Loucy (cell line): ENCODE measurements around the gene CCDC85C.

Experiments
- H2AFZ ChIP-seq: fragments of 200-600 bp; sonication (generic); 2 replicates; pipeline ENCODE4 v1.6.0; 2016; ENCODE audit warnings: antibody characterized with exemption, mild to moderate bottlenecking, low read length, moderate library complexity
- H3F3A ChIP-seq: fragments of 200-600 bp; 2 replicates; pipeline ENCODE4 v1.6.0; 2016; ENCODE audit warnings: antibody characterized with exemption, low read depth, mild to moderate bottlenecking
- H3K27me3 ChIP-seq: fragments of 200-600 bp; sonication (generic); 2 replicates; pipeline ENCODE4 v1.6.1; 2014; ENCODE audit warnings: low read length, mild to moderate bottlenecking; ENCODE audit not compliant: insufficient read depth, poor library complexity, severe bottlenecking
- H3K36me3 ChIP-seq: fragments of 200-600 bp; sonication (generic); 2 replicates; pipeline ENCODE4 v1.6.1; 2016; ENCODE audit warnings: low read length; ENCODE audit not compliant: insufficient read depth
- H3K4me1 ChIP-seq: fragments of 200-600 bp; sonication (generic); 2 replicates; pipeline ENCODE4 v1.5.1; 2014; ENCODE audit warnings: low read length, mild to moderate bottlenecking; ENCODE audit not compliant: insufficient read depth, poor library complexity, severe bottlenecking
- H3K4me2 ChIP-seq: fragments of 200-600 bp; sonication (generic); 2 replicates; pipeline ENCODE4 v1.6.0; 2014; ENCODE audit warnings: antibody characterized with exemption, low read length, low read depth, mild to moderate bottlenecking; ENCODE audit not compliant: poor library complexity, severe bottlenecking
- H3K4me3 ChIP-seq: fragments of 200-600 bp; sonication (generic); 2 replicates; pipeline ENCODE4 v1.5.1; 2014; ENCODE audit warnings: low read length, mild to moderate bottlenecking, mixed read lengths; ENCODE audit not compliant: poor library complexity, severe bottlenecking
- H3K79me2 ChIP-seq: fragments of 200-600 bp; sonication (generic); 2 replicates; pipeline ENCODE4 v1.6.1; 2014; ENCODE audit warnings: low read length; ENCODE audit not compliant: insufficient read depth
- H3K9ac ChIP-seq: fragments of 200-600 bp; sonication (generic); 2 replicates; pipeline ENCODE4 v1.6.0; 2014; ENCODE audit warnings: mild to moderate bottlenecking, low read depth, low read length, moderate library complexity; ENCODE audit not compliant: poor library complexity, severe bottlenecking
- H3K9me2 ChIP-seq: fragments of 200-600 bp; sonication (generic); replicated peaks from 2 replicates; pipeline ENCODE4 v1.6.1; 2016; ENCODE audit warnings: low read depth, low read length, mixed read lengths
- H3K9me3 ChIP-seq: fragments of 200-600 bp; sonication (generic); 2 replicates; pipeline ENCODE4 v1.6.1; 2014; ENCODE audit warnings: mild to moderate bottlenecking, antibody characterized with exemption, low read length, low read depth; ENCODE audit not compliant: insufficient read depth
- H4K20me1 ChIP-seq: fragments of 200-600 bp; sonication (generic); 2 replicates; pipeline ENCODE4 v1.6.0; 2014; ENCODE audit warnings: antibody characterized with exemption, low read length, mild to moderate bottlenecking; ENCODE audit not compliant: insufficient read depth, poor library complexity, severe bottlenecking
- EZH2phosphoT487 ChIP-seq: fragments of 200-600 bp; IDR thresholded peaks from 2 replicates; pipeline ENCODE4 v1.6.1; 2018; ENCODE audit warnings: antibody characterized with exemption, mild to moderate bottlenecking, moderate library complexity, borderline replicate concordance
- TF ChIP-seq, protein P1 (sequence below): fragments of 200-600 bp; sonication (generic); conservative IDR thresholded peaks from 2 replicates; pipeline ENCODE4 v1.5.1; 2014; ENCODE audit warnings: mild to moderate bottlenecking, antibody characterized with exemption, low read length

CCDC85C gene

GRCh38 chr14:99581938-99582337 is 22.1 kb downstream of the CCDC85C start:
- H3K4me2 ChIP-seq, result no peak overlapping the region
- H3K36me3 ChIP-seq, result no peaks in the 10 kb centered on the region
- H3K9me2 ChIP-seq, result no peaks in the 10 kb centered on the region
- H4K20me1 ChIP-seq, result no peaks in the 10 kb centered on the region
- H3K4me1 ChIP-seq, result no peaks in the 10 kb centered on the region
- H3K4me3 ChIP-seq, result no peak overlapping the region
- H3K9me3 ChIP-seq, result no peaks in the 10 kb centered on the region
- TF ChIP-seq, protein P1, sequence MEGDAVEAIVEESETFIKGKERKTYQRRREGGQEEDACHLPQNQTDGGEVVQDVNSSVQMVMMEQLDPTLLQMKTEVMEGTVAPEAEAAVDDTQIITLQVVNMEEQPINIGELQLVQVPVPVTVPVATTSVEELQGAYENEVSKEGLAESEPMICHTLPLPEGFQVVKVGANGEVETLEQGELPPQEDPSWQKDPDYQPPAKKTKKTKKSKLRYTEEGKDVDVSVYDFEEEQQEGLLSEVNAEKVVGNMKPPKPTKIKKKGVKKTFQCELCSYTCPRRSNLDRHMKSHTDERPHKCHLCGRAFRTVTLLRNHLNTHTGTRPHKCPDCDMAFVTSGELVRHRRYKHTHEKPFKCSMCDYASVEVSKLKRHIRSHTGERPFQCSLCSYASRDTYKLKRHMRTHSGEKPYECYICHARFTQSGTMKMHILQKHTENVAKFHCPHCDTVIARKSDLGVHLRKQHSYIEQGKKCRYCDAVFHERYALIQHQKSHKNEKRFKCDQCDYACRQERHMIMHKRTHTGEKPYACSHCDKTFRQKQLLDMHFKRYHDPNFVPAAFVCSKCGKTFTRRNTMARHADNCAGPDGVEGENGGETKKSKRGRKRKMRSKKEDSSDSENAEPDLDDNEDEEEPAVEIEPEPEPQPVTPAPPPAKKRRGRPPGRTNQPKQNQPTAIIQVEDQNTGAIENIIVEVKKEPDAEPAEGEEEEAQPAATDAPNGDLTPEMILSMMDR, result no peak
- no peak for TF ChIP-seq EZH2phosphoT487
- no peaks in the 10 kb centered on the region for H3F3A ChIP-seq
- H3K79me2 ChIP-seq, result peaks cover 46% of the 10 kb centered on the region; the same call in 1 of the 2 replicates
- H3K9ac ChIP-seq, result no peak overlapping the region
- H3K27me3 ChIP-seq, result no peaks in the 10 kb centered on the region
- no peak overlapping the region for H2AFZ ChIP-seq

- no peak overlapping the region for H2AFZ ChIP-seq
- H3K4me1 ChIP-seq, result no peaks in the 10 kb centered on the region
- H3K4me3 ChIP-seq, result no peak overlapping the region
- H3K79me2 ChIP-seq, result peaks cover 42% of the 10 kb centered on the region; the same call in 1 of the 2 replicates
- no peaks in the 10 kb centered on the region for H4K20me1 ChIP-seq
- H3F3A ChIP-seq, result no peaks in the 10 kb centered on the region
- no peaks in the 10 kb centered on the region for H3K9me3 ChIP-seq
- H3K36me3 ChIP-seq, result no peaks in the 10 kb centered on the region
- no peaks in the 10 kb centered on the region for H3K9me2 ChIP-seq
- TF ChIP-seq, protein P1, result no peak
- no peak for TF ChIP-seq EZH2phosphoT487
- no peak overlapping the region for H3K9ac ChIP-seq
- H3K4me2 ChIP-seq, result no peak overlapping the region
- H3K27me3 ChIP-seq, result no peaks in the 10 kb centered on the region
These were observed 22.6 kb downstream of the CCDC85C start for GRCh38 chr14:99581374-99581773.

DNA sequence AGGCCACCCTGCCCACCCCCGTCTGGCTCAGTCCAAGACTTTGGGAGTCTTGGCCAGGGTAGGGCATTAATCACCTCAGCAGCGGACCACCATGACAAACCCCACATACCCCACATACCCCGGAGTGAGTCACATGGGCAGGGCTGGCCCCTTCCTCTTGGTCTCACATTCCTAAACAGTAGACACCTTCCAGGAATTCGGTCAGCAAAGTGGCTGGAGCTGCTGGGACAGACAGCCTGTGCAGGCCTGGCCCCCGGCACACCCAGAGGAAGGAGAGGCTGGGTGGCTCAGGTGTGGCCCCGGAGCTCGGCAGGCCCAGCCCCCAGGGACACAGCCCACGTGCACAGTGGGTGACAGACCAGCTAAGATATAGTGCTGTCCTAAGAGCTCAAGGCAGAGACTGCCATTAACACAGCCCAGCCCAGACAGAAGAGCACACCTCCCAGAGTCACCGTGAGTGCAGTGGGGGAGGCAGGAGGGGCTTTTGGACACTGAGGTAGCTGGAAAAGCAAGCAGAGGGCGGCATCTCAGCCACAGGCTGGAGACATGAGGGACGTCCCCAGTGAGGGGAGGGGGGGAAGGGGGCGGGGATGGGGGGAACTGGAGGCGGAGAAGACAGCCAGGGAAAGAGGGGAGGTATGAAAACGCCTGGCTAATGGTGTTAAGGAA is 24.0 kb downstream of the CCDC85C start:
- H3K4me2 ChIP-seq, result no peak overlapping the region
- no peak overlapping the region for H3K4me3 ChIP-seq
- H3K4me1 ChIP-seq, result no peaks in the 10 kb centered on the region
- H3F3A ChIP-seq, result no peaks in the 10 kb centered on the region
- H3K79me2 ChIP-seq, result peaks cover 37% of the 10 kb centered on the region; the same call in 1 of the 2 replicates
- no peak overlapping the region for H2AFZ ChIP-seq
- no peaks in the 10 kb centered on the region for H3K9me2 ChIP-seq
- H4K20me1 ChIP-seq, result no peaks in the 10 kb centered on the region
- TF ChIP-seq, protein P1, result no peak
- no peak for TF ChIP-seq EZH2phosphoT487
- H3K27me3 ChIP-seq, result no peaks in the 10 kb centered on the region
- H3K9ac ChIP-seq, result no peak overlapping the region
- no peaks in the 10 kb centered on the region for H3K9me3 ChIP-seq
- no peaks in the 10 kb centered on the region for H3K36me3 ChIP-seq
